Neuron (in vitro differentiated cells): ENCODE measurements around the gene GFER.
A peak's percentile ranks its signal among the peaks of the same experiment; 100 is the strongest.
"Not testable (repeated sequence)": the region's sequence is repeated elsewhere in the genome, so short reads cannot be mapped to it uniquely, and the experiment has no call there.

Experiments
- H2AFZ ChIP-seq: one replicate; pipeline ENCODE4 v1.6.1; 2013; ENCODE audit warnings: low read depth, mild to moderate bottlenecking, inconsistent platforms, low read length, moderate library complexity
- H3K27me3 ChIP-seq: one replicate; pipeline ENCODE4 v1.6.1; 2013; ENCODE audit warnings: low read length; ENCODE audit not compliant: insufficient read depth
- H3K36me3 ChIP-seq: one replicate; pipeline ENCODE4 v1.6.1; 2013; ENCODE audit warnings: low read length; ENCODE audit not compliant: insufficient read depth
- H3K4me1 ChIP-seq: one replicate; pipeline ENCODE4 v1.6.1; 2013; ENCODE audit warnings: low read length; ENCODE audit not compliant: insufficient read depth
- H3K4me3 ChIP-seq: 2 replicates; pipeline ENCODE4 v1.5.1; 2013; ENCODE audit warnings: mild to moderate bottlenecking, low read length, moderate library complexity
- H3K9me3 ChIP-seq: one replicate; pipeline ENCODE4 v1.6.1; 2013; ENCODE audit warnings: low read length

GFER gene

DNA sequence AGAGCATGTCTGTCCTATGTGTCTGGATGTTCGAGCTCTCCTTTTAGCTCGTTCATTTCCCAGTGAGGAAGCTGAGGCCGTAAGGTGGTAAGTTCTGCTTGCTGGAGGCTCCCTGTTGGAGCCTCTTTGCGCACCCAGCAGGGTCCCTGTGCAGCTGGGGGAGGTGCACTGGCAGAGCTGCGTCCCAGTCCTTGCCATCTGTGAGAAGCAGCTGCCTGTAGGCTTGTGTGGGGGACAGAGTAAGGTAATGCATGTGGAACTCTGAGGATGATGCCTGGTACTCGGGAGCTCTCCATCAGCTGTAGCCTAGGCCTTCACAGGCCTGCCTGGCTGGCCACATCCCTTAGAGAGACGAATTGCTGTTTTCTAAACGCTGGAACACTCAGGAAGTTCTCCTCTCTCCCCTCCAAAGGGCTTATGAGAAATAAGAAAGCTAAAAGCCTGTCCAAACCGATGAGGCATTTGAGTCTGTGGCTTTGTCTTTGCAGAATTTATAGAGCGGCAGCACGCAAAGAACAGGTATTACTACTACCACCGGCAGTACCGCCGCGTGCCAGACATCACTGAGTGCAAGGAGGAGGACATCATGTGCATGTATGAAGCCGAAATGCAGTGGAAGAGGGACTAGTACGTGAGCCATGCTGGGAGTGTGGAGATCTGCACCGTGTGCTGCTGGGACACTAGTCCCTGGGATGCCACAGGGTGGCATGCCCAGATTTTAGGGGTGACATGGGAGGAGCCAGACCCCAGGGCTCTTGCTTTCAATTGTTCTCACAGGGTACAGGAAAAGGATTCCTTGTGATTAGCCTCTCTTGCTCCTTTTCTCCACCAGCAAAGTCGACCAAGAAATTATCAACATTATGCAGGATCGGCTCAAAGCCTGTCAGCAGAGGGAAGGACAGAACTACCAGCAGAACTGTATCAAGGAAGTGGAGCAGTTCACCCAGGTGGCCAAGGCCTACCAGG is 23.0 kb upstream of the GFER start:
- H3K27me3 ChIP-seq = no peaks in the 10 kb centered on the region
- H2AFZ ChIP-seq = no peak overlapping the region
- H3K4me1 ChIP-seq = peaks cover 30% of the 10 kb centered on the region
- H3K36me3 ChIP-seq = peaks cover 29% of the 10 kb centered on the region
- peak overlapping the region; percentile 93 for H3K4me3 ChIP-seq
- H3K9me3 ChIP-seq = no peaks in the 10 kb centered on the region

DNA sequence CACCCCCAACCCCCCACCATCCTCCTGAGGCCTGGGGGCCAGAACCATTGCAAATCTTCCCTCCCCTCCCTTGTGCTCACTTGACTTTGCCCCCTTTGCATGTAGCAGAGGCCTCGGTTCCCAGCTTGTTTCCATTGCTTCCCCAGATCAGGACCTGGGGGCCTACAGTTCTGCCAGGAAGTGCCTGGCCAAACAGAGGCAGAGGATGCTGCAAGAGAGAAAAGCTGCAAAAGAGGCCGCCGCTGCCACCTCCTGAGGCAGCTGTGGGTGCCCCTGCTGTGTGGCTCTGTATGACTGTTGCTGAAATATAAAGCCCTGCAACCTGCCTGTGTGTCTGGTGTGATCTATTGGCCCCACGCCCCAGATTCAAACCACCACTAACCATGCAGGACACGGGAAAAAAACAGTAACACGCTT is 22.3 kb upstream of the GFER start:
- H3K9me3 ChIP-seq = no peaks in the 10 kb centered on the region
- no peak overlapping the region for H2AFZ ChIP-seq
- H3K4me3 ChIP-seq = no peak overlapping the region
- H3K27me3 ChIP-seq = no peaks in the 10 kb centered on the region
- H3K4me1 ChIP-seq = peaks cover 31% of the 10 kb centered on the region
- H3K36me3 ChIP-seq = peaks cover 29% of the 10 kb centered on the region

DNA sequence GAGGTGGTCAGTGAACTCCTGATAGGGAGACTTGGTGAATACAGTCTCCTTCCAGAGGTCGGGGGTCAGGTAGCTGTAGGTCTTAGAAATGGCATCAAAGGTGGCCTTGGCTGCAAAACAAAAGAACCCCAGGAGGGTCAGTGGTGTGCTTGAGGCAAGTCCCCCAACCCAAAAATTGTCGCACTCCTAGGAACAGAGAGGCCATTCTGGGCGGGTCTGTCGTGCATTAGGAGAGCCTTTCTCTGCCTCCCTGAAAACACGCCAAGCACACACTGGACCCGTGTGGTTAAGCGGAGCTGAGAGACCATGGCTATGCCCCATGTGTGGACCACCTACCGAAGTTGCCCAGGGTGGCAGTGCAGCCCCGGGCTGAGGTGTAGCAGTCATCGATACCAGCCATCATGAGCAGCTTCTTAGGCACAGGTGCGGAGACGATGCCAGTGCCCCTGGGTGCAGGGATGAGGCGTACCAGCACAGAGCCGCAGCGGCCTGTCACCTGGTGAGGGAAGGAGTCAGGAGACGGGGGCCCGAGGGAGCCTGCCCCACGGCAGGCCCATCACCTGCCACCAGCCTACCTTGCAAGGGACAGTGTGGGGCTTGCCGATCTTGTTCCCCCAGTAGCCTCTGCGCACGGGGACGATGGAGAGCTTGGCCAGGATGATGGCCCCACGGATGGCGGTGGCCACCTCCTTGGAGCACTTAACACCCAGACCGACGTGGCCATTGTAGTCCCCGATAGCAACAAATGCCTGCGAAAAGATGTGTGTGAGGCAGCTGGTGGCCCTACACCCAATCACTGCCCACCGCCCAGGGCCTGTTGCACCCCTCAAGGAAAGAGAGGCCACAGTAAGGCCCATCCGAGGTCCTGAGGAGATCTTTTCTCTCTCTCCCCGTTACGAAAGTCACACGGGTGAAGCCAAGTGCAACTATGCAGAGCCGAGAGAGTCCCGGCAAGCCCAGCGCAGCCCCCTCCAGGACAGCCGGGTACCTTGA is 21.5 kb upstream of the GFER start:
- Histone ChIP-seq H3K4me1 (peaks cover 31% of the 10 kb centered on the region), H3K4me3 (peak overlapping the region; percentile 95), H3K36me3 (peaks cover 29% of the 10 kb centered on the region)
- H3K27me3 ChIP-seq, H2AFZ ChIP-seq, H3K9me3 ChIP-seq: not testable (repeated sequence)

DNA sequence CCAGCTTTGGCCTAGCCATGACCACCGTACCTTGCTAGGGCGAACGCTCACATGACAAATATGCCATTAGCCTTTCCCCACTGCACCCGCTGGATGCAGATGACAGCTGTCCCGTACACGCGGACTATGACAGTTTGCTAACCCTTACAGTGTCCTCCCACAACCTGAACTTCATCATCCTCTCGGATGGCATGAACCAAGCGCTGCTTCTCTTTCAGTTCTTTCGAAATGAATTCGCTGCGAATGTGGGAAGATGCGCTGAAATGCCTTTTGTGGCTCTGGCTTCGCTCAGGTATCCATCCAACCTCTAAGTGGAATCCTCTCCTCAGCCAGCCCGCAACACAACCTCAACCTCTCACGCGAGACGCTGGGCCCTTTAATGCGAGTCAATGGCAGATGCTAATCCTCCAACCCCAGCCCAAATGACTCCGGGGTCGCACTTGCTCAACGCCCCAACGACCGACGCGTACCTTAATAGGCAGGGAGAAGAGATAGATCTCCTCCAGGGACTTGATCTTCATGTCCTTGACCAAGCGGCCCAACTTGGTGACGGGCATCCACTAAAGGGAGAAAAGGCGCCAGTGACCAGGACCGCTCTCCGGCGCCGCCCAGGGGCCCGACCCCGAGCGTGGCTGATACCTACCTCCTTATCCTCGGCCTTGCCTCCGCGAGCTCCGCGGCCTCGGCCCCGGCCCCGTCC is 20.0 kb upstream of the GFER start:
- Histone ChIP-seq H2AFZ (no peak overlapping the region), H3K4me3 (peak overlapping the region; percentile 95), H3K36me3 (peaks cover 29% of the 10 kb centered on the region), H3K4me1 (peaks cover 31% of the 10 kb centered on the region), H3K27me3 (no peaks in the 10 kb centered on the region), H3K9me3 (no peaks in the 10 kb centered on the region)

DNA sequence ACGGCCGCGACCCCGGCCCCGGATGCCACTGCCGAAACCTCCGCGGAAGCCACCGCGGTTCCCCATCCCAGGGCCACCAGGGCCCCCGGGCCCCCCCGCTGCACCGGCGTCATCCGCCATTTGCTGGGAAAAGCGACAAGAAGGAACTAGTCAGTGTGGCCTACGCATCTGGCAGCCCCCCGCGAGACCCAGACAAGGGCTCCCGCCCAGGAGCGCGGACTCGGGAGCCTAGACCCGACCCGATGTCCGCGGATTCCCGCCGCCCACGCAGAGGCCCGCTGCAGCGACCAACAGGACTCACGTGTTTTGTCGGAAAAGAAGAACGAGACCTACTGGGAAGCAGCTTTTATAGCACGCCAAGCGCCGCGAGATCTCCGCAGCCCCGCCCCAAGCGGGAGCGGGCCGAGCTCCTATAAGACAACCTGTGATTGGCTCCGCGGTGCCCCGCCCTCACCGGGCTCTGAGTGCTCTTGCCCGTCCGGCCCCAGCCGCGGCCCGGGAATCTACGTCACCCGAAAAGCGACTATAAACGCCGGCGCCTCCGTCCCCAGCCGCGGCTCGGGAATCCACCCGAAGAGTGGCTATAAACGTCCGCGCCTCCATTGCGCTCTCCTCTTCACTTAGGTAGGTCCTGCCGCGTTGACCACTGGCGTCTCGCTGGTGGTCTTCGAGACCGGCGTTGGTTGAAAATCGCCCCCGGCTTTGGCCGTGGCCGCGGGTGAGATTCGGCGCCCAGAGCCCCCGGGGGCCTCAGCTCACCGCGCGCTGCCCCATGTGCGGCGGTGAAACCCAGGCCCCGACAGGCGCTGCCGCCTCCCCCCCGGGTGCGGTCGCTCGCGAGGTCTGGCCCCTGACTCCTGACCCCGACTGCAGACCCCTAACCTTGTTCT is 19.2 kb upstream of the GFER start, which contains the start of gene RPS2:
Gene RPS2, minus strand, starts transcription at position 321 of the 890 bp plus-strand sequence. Its CDS starts 201 bp downstream, at position 120.
- Histone ChIP-seq H3K36me3 (peaks cover 29% of the 10 kb centered on the region), H3K4me3 (peak within 1 kb of the TSS; percentile 95), H3K9me3 (no peaks in the 10 kb centered on the region), H2AFZ (no peak within 1 kb of the TSS), H3K27me3 (no peaks in the 10 kb centered on the region), H3K4me1 (peaks cover 31% of the 10 kb centered on the region)

DNA sequence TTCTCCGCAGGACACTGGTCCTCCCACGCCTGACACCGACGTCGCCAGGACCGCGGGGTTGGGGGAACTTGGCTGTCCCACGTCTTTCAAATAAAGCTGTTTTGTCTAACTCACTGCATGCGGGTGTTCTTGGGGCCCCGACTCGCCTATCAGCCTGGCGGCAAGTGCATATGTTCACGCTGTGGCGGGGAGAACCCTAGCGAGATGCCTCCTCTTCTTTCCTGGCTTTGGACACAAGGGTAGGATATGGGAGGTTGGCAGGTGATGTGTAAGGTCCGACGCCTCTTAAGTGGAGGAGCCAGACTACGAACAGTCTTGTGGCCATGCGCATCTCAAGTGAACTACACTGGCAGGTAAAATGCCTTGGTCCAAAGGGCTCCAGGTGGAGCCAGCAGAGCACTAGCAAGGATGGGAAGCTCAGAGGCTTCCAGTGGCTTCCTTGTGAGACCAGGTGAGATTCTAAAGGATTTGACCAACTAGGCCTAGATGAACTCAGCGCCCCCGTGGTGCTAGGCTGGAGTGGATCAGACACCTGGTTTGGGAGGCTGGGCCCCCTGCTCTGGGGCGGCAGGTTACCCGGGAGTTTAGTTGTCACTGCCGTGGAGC is 18.5 kb upstream of the GFER start:
- Histone ChIP-seq H3K27me3 (no peaks in the 10 kb centered on the region), H2AFZ (no peak overlapping the region), H3K4me1 (peaks cover 26% of the 10 kb centered on the region), H3K9me3 (no peaks in the 10 kb centered on the region), H3K36me3 (peaks cover 29% of the 10 kb centered on the region), H3K4me3 (peak overlapping the region; percentile 95)

DNA sequence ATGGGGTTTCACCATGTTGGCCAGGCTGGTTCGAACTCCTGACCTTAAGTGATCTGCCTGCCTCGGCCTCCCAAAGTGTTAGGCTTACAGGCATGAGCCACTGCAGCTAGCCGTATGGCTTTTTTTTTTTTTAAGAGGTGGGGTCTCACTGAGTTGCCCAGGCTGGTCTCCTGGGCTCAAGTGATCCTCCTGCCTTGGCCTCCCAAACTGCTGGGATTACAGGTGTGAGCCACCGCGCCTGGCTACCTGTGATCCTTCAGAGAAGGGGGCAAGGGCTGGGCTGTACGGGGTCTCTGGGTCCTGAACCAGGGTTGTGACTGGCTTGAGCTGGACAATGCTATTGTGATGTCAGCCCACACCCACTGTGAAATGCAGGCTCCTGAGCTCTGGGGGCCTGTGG is 17.5 kb upstream of the GFER start, which contains the start of gene RNF151:
Gene RNF151, plus strand, starts transcription at position 397 of the 400 bp plus-strand sequence. CDS start 26 bp downstream, outside the sequence.
- peaks cover 24% of the 10 kb centered on the region for H3K36me3 ChIP-seq
- H2AFZ ChIP-seq = no peak within 1 kb of the TSS
- peak within 1 kb of the TSS; percentile 95 for H3K4me3 ChIP-seq

DNA sequence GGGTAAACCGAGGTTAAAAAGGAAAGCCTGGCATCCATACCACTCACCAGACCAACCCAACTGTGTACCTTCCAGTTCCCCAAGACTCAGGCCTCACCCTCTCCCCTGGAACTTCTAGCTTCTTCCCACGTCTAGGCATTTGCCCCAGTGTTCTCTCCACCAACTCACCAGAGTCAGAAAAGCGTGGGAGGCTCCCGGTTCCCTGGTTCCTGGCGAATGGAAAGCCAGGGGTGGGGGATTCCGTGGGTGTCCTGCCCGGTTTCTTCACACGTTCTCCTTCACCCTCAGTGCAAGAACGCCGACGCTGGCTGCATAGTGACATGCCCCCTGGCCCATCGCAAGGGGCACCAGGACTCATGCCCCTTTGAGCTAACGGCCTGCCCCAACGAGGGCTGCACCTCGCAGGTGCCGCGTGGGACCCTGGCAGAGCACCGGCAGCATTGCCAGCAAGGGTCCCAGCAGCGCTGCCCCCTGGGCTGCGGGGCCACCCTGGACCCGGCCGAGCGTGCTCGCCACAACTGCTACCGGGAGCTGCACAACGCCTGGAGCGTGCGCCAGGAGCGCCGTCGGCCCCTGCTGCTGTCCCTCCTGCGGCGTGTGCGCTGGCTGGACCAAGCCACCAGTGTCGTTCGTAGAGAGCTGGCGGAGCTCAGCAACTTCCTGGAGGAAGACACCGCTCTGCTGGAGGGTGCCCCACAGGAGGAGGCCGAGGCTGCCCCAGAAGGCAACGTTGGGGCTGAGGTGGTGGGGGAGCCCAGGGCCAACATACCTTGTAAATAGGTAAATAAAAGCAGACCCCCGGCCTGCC is 15.6 kb upstream of the GFER start:
- Histone ChIP-seq H3K27me3 (no peaks in the 10 kb centered on the region), H2AFZ (no peak overlapping the region), H3K4me3 (no peak overlapping the region), H3K9me3 (no peaks in the 10 kb centered on the region), H3K36me3 (peaks cover 8% of the 10 kb centered on the region), H3K4me1 (peaks cover 25% of the 10 kb centered on the region)

More for the DNA sequence above, 17.5 kb upstream of the GFER start, which contains the start of gene RNF151:
- Histone ChIP-seq H3K9me3 (no peaks in the 10 kb centered on the region), H3K27me3 (no peaks in the 10 kb centered on the region), H3K4me1 (peaks cover 25% of the 10 kb centered on the region)

DNA sequence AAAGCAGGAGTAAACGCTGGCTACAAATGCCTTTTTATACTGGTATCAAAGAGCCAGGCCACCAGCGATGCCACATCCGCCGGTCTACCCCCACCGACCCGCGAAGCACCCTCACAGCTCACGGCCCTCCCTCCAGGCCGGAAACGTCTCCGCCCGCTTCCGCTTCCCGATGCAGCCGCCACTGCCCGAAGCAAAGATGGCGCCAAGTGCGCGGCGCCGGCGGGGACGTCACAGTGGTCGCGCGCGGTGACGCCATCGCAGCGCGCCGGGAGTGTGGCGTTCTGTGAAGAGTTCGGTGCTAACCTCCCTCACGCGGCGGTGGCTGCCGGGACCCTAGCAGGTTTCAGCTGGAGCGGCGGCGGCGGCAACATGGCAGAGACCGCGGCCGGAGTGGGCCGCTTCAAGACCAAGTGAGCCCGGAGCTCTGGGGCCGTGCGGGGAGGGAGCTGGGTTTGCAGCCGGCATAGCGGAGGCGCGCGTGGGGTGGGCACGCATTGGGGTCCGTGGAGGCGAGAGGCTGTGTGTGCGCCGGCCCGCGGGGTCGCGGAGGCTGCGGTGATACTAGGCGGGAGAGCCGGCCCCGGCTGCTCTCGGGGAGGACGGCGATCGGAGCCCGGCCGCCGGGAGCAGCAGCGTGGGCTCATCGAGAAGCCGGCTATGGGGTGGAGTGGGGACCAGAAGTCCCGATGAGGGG is 12.1 kb upstream of the GFER start, which contains the start of gene TBL3:
Gene TBL3, plus strand, starts transcription at position 258 of the 694 bp plus-strand sequence. Its CDS starts 112 bp downstream, at position 370.
- Histone ChIP-seq H3K4me3 (peak within 1 kb of the TSS; percentile 63), H2AFZ (peak within 1 kb of the TSS; percentile 63), H3K27me3 (no peaks in the 10 kb centered on the region), H3K9me3 (no peaks in the 10 kb centered on the region), H3K4me1 (peaks cover 10% of the 10 kb centered on the region), H3K36me3 (peaks cover 22% of the 10 kb centered on the region)

DNA sequence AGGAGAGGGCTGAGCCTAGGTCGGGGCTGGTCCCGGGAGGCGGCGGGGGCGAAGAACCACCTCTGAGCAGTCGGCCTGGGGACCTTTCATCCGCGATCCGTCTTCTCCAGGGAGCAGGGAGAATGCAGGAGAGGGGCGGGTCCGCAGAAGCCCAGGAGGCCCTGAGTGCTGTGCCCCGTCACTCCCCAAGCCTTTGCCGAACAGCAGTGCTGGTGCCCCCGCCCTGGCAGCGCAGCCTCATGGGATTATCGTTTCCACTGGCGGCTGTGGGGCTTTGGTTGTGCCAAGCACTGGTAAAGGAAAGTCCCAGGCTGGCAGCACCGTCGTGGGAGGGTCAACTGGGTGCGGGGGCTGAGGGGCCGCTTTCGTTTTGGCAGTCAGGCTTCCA is 11.5 kb upstream of the GFER start:
- Histone ChIP-seq H3K27me3 (no peaks in the 10 kb centered on the region), H2AFZ (peak overlapping the region; percentile 63), H3K36me3 (peaks cover 27% of the 10 kb centered on the region), H3K4me1 (peaks cover 10% of the 10 kb centered on the region), H3K4me3 (peak overlapping the region; percentile 63), H3K9me3 (no peaks in the 10 kb centered on the region)
